Natural killer cell (primary cell): ENCODE results near the gene G6PD. TPM values are rescaled to one million over a fixed set of nuclear protein-coding genes. Genes with fewer than 3 reads are reported as not detected.

Experiments
- ATAC-seq, 3 donors: fragments of 150-1000 bp in 2 of 3; fragments of 200-7000 bp in 1 of 3; cut with Tn5 transposase; 1 replicate in 1 of 3; 2 replicates in 2 of 3; pipeline ENCODE4 v1.10.0; 2021; ENCODE audit warnings: mild to moderate bottlenecking in 2 of 3, moderate library complexity in 2 of 3
- DNase-seq, 2 donors: peaks; one replicate each; pipeline versions ENCODE4 v3.0.0 to v3.0.0-alpha.2; 2013 to 2021; ENCODE audit warnings: mixed read lengths in 1 of 2
- H3K27ac ChIP-seq: one replicate; pipeline ENCODE4 v1.5.1; 2013; ENCODE audit warnings: mild to moderate bottlenecking, low read length
- H3K27me3 ChIP-seq: one replicate; pipeline ENCODE4 v1.6.1; 2013; ENCODE audit warnings: low read length; ENCODE audit not compliant: control insufficient read depth, insufficient read depth
- H3K36me3 ChIP-seq: one replicate; pipeline ENCODE4 v1.6.1; 2013; ENCODE audit warnings: low read length; ENCODE audit not compliant: control insufficient read depth, insufficient read depth
- H3K4me1 ChIP-seq: one replicate; pipeline ENCODE4 v1.6.1; 2013; ENCODE audit warnings: low read length; ENCODE audit not compliant: control insufficient read depth, insufficient read depth
- H3K4me3 ChIP-seq: one replicate; pipeline ENCODE4 v1.5.1; 2013; ENCODE audit warnings: low read length
- H3K9me3 ChIP-seq: one replicate; pipeline ENCODE4 v1.6.1; 2013; ENCODE audit warnings: low read length; ENCODE audit not compliant: control insufficient read depth, insufficient read depth
- H3K27ac Mint-ChIP-seq, 2 donors: one replicate each; pipeline ENCODE4 v1.8.0; 2022; ENCODE audit warnings: mild to moderate bottlenecking in 2 of 2, mixed read lengths in 2 of 2, moderate library complexity in 1 of 2
- H3K27me3 Mint-ChIP-seq, 2 donors: one replicate each; pipeline ENCODE4 v1.8.0; 2022; ENCODE audit warnings: low read depth in 2 of 2, mixed read lengths in 2 of 2
- H3K36me3 Mint-ChIP-seq: one replicate; pipeline ENCODE4 v1.8.0; 2022; ENCODE audit warnings: mixed read lengths
- H3K4me1 Mint-ChIP-seq, 2 donors: one replicate each; pipeline ENCODE4 v1.8.0; 2022; ENCODE audit warnings: mixed read lengths in 2 of 2
- H3K4me3 Mint-ChIP-seq: one replicate; pipeline ENCODE4 v1.8.0; 2022; ENCODE audit warnings: mild to moderate bottlenecking, moderate library complexity, mixed read lengths
- H3K9me3 Mint-ChIP-seq, 2 donors: one replicate each; pipeline ENCODE4 v1.8.0; 2022; ENCODE audit warnings: mixed read lengths in 2 of 2
- WGBS: methylation state at CpG from one replicate; pipeline ENCODE4 v1.1.7; 2013; ENCODE audit warnings: missing lambda C conversion rate; ENCODE audit not compliant: insufficient coverage; 5-methylcytosine and 5-hydroxymethylcytosine counted together
- intact Hi-C: fragments of 100-400 bp; cut with micrococcal nuclease; formaldehyde crosslinking; loops from one replicate; pipeline ENCODE4 v1.14.2; 2022
- total RNA-seq, 4 donors: library from RNA; stranded (reverse); fragments of 120-200 nt in 1 of 4; gene quantifications; one replicate each; pipeline versions ENCODE4 v1.2.3 to v1.2.4, GENCODE V29; 2013 to 2022
- TF ChIP-seq, protein P1 (sequence below): fragments of 200-600 bp; IDR thresholded peaks from one replicate; pipeline ENCODE4 v1.8.0; 2022; ENCODE audit warnings: antibody characterized with exemption

G6PD gene
- total RNA-seq, 3 donors from 2014 or later (not counting 1 experiment from before 2014, with no cell fraction given) = 184 to 220 (median 197) TPM

GRCh38 chrX:154517101-154517781, 29.4 kb downstream of the G6PD start:
- Mint-ChIP-seq H3K4me3 (no peak overlapping the region), H3K27me3 (no peaks in the 10 kb centered on the region), H3K4me1 (peaks cover 13 to 22% of the 10 kb centered on the region in 2 donors), H3K27ac (peak overlapping the region; percentile 84 to 91), H3K9me3 (no peaks in the 10 kb centered on the region), H3K36me3 (no peaks in the 10 kb centered on the region)
- DNase-seq (no peak), ATAC-seq (no peak)
- Histone ChIP-seq H3K4me3 (no peak overlapping the region), H3K36me3 (no peaks in the 10 kb centered on the region), H3K4me1 (peaks cover 20% of the 10 kb centered on the region), H3K9me3 (no peaks in the 10 kb centered on the region), H3K27me3 (no peaks in the 10 kb centered on the region), H3K27ac (peak overlapping the region; percentile 80)
- intact Hi-C loops = no loop called here
- TF ChIP-seq, protein P1, sequence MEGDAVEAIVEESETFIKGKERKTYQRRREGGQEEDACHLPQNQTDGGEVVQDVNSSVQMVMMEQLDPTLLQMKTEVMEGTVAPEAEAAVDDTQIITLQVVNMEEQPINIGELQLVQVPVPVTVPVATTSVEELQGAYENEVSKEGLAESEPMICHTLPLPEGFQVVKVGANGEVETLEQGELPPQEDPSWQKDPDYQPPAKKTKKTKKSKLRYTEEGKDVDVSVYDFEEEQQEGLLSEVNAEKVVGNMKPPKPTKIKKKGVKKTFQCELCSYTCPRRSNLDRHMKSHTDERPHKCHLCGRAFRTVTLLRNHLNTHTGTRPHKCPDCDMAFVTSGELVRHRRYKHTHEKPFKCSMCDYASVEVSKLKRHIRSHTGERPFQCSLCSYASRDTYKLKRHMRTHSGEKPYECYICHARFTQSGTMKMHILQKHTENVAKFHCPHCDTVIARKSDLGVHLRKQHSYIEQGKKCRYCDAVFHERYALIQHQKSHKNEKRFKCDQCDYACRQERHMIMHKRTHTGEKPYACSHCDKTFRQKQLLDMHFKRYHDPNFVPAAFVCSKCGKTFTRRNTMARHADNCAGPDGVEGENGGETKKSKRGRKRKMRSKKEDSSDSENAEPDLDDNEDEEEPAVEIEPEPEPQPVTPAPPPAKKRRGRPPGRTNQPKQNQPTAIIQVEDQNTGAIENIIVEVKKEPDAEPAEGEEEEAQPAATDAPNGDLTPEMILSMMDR = no peak
- WGBS = 86% methylated on average over 22 of the region's 25 CpGs

DNA sequence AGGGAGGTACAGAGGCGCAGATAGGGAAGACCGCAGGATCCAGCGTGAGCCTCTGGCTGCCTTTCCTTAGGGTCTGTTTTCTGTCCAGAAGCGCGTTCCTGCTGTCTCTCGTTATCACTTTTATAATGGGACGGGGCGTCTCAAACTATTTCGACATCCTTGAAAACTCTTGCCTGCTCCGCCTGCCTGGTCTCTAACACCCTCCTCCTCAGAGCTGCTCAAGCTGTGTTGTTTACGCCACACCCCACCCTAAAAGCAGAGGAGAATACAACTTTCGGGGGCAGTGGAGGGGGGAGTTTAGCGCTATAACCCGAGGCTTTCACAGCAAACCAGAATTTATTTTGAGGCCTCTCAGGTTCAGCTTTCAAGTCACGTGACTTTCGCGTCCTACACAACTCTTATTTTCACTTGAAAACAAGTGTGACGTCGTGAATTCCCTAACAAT, 30.0 kb downstream of the G6PD start:
- ATAC-seq (peak; percentile 44 to 57 (median 48)), DNase-seq (peak; percentile 26 to 54)
- intact Hi-C loops = loop anchor here (1.0 kb wide), 1 partner anchor 26 kb away; the partner anchor contains the start of gene SLC10A3

DNA sequence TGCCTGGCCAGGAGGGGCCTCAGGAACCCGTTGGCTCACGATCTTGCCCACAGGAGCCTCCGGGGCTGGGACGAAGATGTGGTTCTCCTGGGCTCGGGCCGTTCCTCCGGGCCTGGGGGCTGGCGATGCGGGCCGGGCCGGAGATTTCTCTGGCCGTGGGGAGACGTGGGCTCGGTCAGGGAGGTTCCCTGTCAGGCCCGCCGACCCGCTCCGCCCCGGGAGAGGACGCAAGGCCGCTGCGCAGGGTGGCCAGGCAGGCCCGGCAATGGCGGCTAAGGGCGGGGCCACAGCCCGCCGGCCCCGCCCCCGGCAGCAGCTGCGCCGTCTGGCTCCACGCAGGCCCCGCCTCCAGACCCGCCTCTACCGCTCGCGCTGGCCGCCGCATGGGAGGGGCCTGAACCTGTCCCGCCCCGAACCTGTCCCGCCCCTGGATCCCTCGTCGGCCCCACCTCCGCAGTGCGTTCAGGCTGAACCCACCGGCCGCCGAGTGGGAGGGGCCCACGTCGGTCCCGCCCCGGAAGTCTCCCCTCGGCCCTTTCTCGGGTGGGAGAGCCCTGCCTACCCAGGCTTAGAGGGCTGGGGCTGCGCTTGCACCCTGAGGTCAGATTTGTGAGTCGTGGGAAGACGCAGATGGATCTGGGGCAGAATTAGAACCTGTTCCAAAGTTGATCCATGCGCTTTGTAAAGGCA, 30.5 kb downstream of the G6PD start, which contains the start of gene FAM3A:
Gene FAM3A, minus strand, starts transcription at position 267 of the 690 bp plus-strand sequence. CDS start 460 bp downstream, outside the sequence.
- Mint-ChIP-seq H3K27ac (peak within 1 kb of the TSS; percentile 84 to 91), H3K4me3 (peak within 1 kb of the TSS; percentile 86), H3K27me3 (no peaks in the 10 kb centered on the region), H3K36me3 (no peaks in the 10 kb centered on the region), H3K4me1 (peaks cover 13 to 23% of the 10 kb centered on the region in 2 donors), H3K9me3 (no peaks in the 10 kb centered on the region)
- intact Hi-C loops = loop anchor here (1.0 kb wide), 1 partner anchor 26 kb away; the partner anchor contains the start of gene SLC10A3
- no peaks in the 10 kb centered on the region for H3K27me3 ChIP-seq
- peak within 1 kb of the TSS; percentile 87 for H3K4me3 ChIP-seq
- DNase-seq (peak; percentile 84 to 93), ATAC-seq (peak; percentile 93 to 99 (median 94))
- peak within 1 kb of the TSS; percentile 88 for H3K27ac ChIP-seq
- TF ChIP-seq, protein P1 = no peak
- H3K4me1 ChIP-seq = peaks cover 28% of the 10 kb centered on the region
- H3K9me3 ChIP-seq = no peaks in the 10 kb centered on the region
- H3K36me3 ChIP-seq = no peaks in the 10 kb centered on the region
- under 1% methylated on average over 59 of the region's 59 CpGs for WGBS

More for the DNA sequence above, 30.0 kb downstream of the G6PD start:
- Mint-ChIP-seq H3K4me3 (peak overlapping the region; percentile 86), H3K27ac (peak overlapping the region; percentile 84 to 91), H3K9me3 (no peaks in the 10 kb centered on the region), H3K4me1 (peaks cover 13 to 22% of the 10 kb centered on the region in 2 donors), H3K27me3 (no peaks in the 10 kb centered on the region), H3K36me3 (no peaks in the 10 kb centered on the region)
- Histone ChIP-seq H3K27me3 (no peaks in the 10 kb centered on the region), H3K27ac (peak overlapping the region; percentile 80), H3K9me3 (no peaks in the 10 kb centered on the region), H3K36me3 (no peaks in the 10 kb centered on the region), H3K4me3 (peak overlapping the region; percentile 47), H3K4me1 (peaks cover 23% of the 10 kb centered on the region)
- WGBS = 16% methylated on average over 15 of the region's 19 CpGs
- TF ChIP-seq, protein P1 = no peak
